HG02678 (cell line): ENCODE measurements around the gene HAAO.

ENCODE experiments used
- ATAC-seq: cut with Tn5 transposase; IDR thresholded peaks from one replicate; pipeline ENCODE4 v1.9.1; 2021; ENCODE audit warnings: mild to moderate bottlenecking, moderate library complexity; ENCODE audit not compliant: unreplicated experiment

The HAAO gene

GRCh38 chr2:42794271-42795046 is 2.1 kb upstream of the HAAO start:
- ATAC-seq: no peak

- ATAC-seq: no peak
Measured at GRCh38 chr2:42793334-42794270, 1.2 kb upstream of the HAAO start.

GRCh38 chr2:42792087-42792582 is 248 bp downstream of the HAAO start:
- ATAC-seq: peak; percentile 7

GRCh38 chr2:42791606-42792005 is 777 bp downstream of the HAAO start:
- ATAC-seq: no peak

GRCh38 chr2:42789751-42790150 is 2.6 kb downstream of the HAAO start:
- ATAC-seq: no peak

GRCh38 chr2:42788882-42789281 is 3.5 kb downstream of the HAAO start:
- no peak for ATAC-seq

- no peak for ATAC-seq
Measured at GRCh38 chr2:42788478-42788793, 3.9 kb downstream of the HAAO start.

- ATAC-seq: no peak
Measured at GRCh38 chr2:42787788-42788477, 4.5 kb downstream of the HAAO start.

GRCh38 chr2:42787424-42787787 is 5.0 kb downstream of the HAAO start:
- no peak for ATAC-seq

- no peak for ATAC-seq
Measured at GRCh38 chr2:42786561-42787345, 5.6 kb downstream of the HAAO start.

- ATAC-seq: no peak
Measured at GRCh38 chr2:42784204-42784880, 8.0 kb downstream of the HAAO start.

GRCh38 chr2:42783511-42783910 is 8.9 kb downstream of the HAAO start:
- ATAC-seq: no peak

- no peak for ATAC-seq
Measured at GRCh38 chr2:42781181-42781580, 11.2 kb downstream of the HAAO start.

- ATAC-seq: no peak
Measured at GRCh38 chr2:42777883-42778805, 14.2 kb downstream of the HAAO start.

GRCh38 chr2:42775810-42776209 is 16.6 kb downstream of the HAAO start:
- no peak for ATAC-seq

- peak; percentile 42 for ATAC-seq
Measured at GRCh38 chr2:42775186-42775585, 17.2 kb downstream of the HAAO start.

GRCh38 chr2:42771546-42772153 is 20.7 kb downstream of the HAAO start:
- ATAC-seq: no peak

- no peak for ATAC-seq
Measured at GRCh38 chr2:42770288-42771131, 21.9 kb downstream of the HAAO start.
